Ovary (tissue), 9 donors: ENCODE results near the gene LIN9. TPM values are rescaled to one million over a fixed set of nuclear protein-coding genes. Genes with fewer than 3 reads are reported as not detected.

ENCODE experiments used
- DNase-seq, 5 donors: peaks; one replicate each; pipeline ENCODE4 v3.0.0-alpha.2; 2019 to 2020
- H3K27ac ChIP-seq, 2 donors: fragments of 200-600 bp; one replicate each; pipeline versions ENCODE4 v1.5.1 to v1.8.0; 2019 to 2022
- H3K27me3 ChIP-seq: fragments of 200-600 bp; one replicate; pipeline ENCODE4 v1.8.0; 2022
- H3K36me3 ChIP-seq: fragments of 200-600 bp; sonication (generic); one replicate; pipeline ENCODE4 v1.5.1; 2019
- H3K4me1 ChIP-seq: one replicate; pipeline ENCODE4 v1.8.1; 2013; ENCODE audit warnings: mild to moderate bottlenecking, moderate library complexity; ENCODE audit not compliant: insufficient read depth
- H3K4me3 ChIP-seq: fragments of 200-600 bp; sonication (generic); one replicate; pipeline ENCODE4 v1.5.1; 2017
- H3K9me3 ChIP-seq, 2 donors: fragments of 200-600 bp in 1 of 2; sonication (generic) in 1 of 2; one replicate each; pipeline versions ENCODE4 v1.5.1 to v1.8.1; 2013 to 2019; ENCODE audit warnings: mild to moderate bottlenecking in 1 of 2, moderate library complexity in 1 of 2
- EP300 ChIP-seq: sonication (generic); formaldehyde crosslinking; IDR thresholded peaks from one replicate; pipeline ENCODE4 v1.6.1; 2017; ENCODE audit warnings: antibody characterized with exemption
- POLR2A ChIP-seq: fragments of 450-650 bp; IDR thresholded peaks from one replicate; pipeline ENCODE4 v1.6.1; 2017; ENCODE audit warnings: antibody characterized with exemption, mild to moderate bottlenecking, moderate library complexity
- WGBS, 3 donors: extraction: QIAGEN DNeasy Blood & Tissue Kit in 1 of 3; methylation state at CpG; one replicate each; pipeline versions ENCODE4 v1.1.5 to v1.1.7; 2013 to 2017; 5-methylcytosine and 5-hydroxymethylcytosine counted together
- intact Hi-C, 4 donors: fragments of 100-400 bp; cut with DNase I; formaldehyde crosslinking; loops; one replicate each; pipeline versions ENCODE4 v1.11.0 to v1.15.1; 2022 to 2023
- polyA plus RNA-seq, 2 donors: library from polyadenylated mRNA; stranded (reverse); fragments of 200-250 nt in 1 of 2; fragments of 350-450 nt in 1 of 2; fragmentation: Illumina TruSeq in 1 of 2; extraction: RNeasy Lipid Tissue Mini Kit (QIAGEN cat#74804) in 1 of 2; gene quantifications; one replicate each; pipeline ENCODE4 v1.2.3, GENCODE V29; 2013 to 2014
- total RNA-seq, 7 donors: library from RNA; depleted of rRNA in 2 of 7; stranded (reverse); fragments of >200 nt in 2 of 7; fragmentation: NEBNext Ultra II Directional in 3 of 7; extraction: Animal tissue kit (Norgen Biotek cat#: 25700) in 3 of 7; gene quantifications; one replicate each; pipeline versions ENCODE4 v1.1.0 to v1.2.4, GENCODE V29; 2016 to 2023
- TF ChIP-seq, protein P1 (sequence below), 3 donors: fragments of 450-650 bp in 2 of 3; fragments of 200-600 bp in 1 of 3; IDR thresholded peaks; one replicate each; pipeline versions ENCODE4 v1.5.1 to v1.8.0; 2016 to 2022; ENCODE audit warnings: antibody characterized with exemption in 3 of 3, mild to moderate bottlenecking in 1 of 3
- donor health status: DM: no; HTN: no; CAD: no; lungs with moderate emphysema.
- donor health status: DM: no; HTN: no; CAD: no.
- donor health status: Bipolar disorder and iron deficiency.
- donor health status: DM: yes; HTN: yes; CAD: no.
- donor health status: DM: no; HTN: no; CAD: no.
- donor health status: DM: yes; HTN: yes; CAD: no.

LIN9 gene
- total and polyA plus RNA-seq, 9 donors = 3.1 to 8.6 (median 4.3) TPM

DNA sequence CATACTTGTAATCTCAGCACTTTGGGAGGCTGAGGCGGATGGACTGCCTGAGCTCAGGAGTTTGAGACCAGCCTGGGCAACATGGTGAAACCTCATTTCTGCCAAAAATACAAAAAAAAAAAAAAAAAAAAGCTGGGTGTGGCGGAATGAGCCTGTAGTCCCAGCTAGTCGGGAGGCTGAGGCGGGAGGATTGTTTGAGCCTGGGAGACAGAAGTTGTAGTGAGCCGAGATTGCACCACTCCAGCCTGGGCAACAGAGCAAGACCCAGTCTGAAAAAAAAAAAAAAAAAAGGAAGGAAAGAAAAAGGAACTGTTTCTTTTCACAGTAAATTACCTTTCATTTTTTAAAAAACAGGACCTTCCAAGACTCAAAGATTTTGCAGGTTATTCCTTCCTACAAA, 29.5 kb downstream of the LIN9 start:
- no peak for DNase-seq
- Histone ChIP-seq H3K4me3 (no peak overlapping the region), H3K36me3 (no peaks in the 10 kb centered on the region), H3K27ac (no peak overlapping the region), H3K4me1 (no peaks in the 10 kb centered on the region), H3K9me3 (no peaks in the 10 kb centered on the region), H3K27me3 (no peaks in the 10 kb centered on the region)
- TF ChIP-seq POLR2A = no peak
- TF ChIP-seq, protein P1, sequence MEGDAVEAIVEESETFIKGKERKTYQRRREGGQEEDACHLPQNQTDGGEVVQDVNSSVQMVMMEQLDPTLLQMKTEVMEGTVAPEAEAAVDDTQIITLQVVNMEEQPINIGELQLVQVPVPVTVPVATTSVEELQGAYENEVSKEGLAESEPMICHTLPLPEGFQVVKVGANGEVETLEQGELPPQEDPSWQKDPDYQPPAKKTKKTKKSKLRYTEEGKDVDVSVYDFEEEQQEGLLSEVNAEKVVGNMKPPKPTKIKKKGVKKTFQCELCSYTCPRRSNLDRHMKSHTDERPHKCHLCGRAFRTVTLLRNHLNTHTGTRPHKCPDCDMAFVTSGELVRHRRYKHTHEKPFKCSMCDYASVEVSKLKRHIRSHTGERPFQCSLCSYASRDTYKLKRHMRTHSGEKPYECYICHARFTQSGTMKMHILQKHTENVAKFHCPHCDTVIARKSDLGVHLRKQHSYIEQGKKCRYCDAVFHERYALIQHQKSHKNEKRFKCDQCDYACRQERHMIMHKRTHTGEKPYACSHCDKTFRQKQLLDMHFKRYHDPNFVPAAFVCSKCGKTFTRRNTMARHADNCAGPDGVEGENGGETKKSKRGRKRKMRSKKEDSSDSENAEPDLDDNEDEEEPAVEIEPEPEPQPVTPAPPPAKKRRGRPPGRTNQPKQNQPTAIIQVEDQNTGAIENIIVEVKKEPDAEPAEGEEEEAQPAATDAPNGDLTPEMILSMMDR (IDR thresholded peaks at IDR 0.05) = no peak
- no peak for TF ChIP-seq EP300
- intact Hi-C loops = no loop called here
- WGBS, 3 donors = 92 to 95% (median 93%) methylated on average over 5 of the region's 5 CpGs

DNA sequence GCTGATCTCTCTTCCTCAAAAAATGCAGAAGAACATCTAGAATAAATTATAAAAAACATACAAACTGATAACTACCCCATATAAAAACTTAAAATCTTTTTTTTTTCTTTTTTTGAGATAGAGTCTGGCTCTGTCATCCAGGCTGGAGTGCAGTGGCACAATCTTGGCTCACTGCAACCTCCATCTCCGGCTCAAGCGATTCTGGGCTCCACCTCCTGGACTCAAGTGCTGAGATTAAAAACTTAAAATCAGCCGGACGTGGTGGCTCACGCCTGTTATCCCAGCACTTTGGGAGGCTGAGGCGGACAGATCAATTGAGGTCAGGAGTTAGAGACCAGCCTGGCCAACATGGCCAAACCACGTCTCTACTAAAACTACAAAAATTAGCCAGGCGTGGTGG, 31.1 kb downstream of the LIN9 start:
- 95 to 97% (median 96%) methylated on average over 8 of the region's 8 CpGs for WGBS, 3 donors
- TF ChIP-seq POLR2A (no peak), EP300 (no peak)
- TF ChIP-seq, protein P1 (IDR thresholded peaks at IDR 0.05) = no peak
- Histone ChIP-seq H3K36me3 (no peaks in the 10 kb centered on the region), H3K27me3 (no peaks in the 10 kb centered on the region), H3K4me3 (no peak overlapping the region), H3K9me3 (no peaks in the 10 kb centered on the region), H3K27ac (no peak overlapping the region), H3K4me1 (no peaks in the 10 kb centered on the region)
- intact Hi-C loops = no loop called here
- DNase-seq = no peak

DNA sequence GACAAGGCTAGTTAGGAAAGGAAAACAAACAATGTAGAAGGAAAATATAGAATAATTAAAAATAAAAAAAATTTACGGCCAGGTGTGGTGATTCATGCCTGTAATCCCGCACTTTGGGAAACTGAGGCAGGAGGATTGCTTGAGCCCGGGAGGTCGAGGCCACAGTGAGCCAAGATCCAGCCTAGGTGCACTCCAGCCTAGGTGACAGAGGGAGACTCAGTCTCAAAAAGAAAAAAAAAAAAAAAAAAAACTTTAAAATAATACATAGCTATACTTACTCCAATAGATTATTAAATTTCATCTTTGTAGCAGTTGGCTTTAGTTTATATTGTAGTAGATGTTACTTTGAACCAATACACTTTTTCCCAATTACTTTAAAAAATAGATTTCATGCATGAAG, 32.0 kb downstream of the LIN9 start:
- TF ChIP-seq EP300 (no peak), POLR2A (no peak)
- TF ChIP-seq, protein P1 (IDR thresholded peaks at IDR 0.05) = no peak
- no peaks in the 10 kb centered on the region for H3K4me1 ChIP-seq
- intact Hi-C loops = no loop called here
- H3K4me3 ChIP-seq = no peak overlapping the region
- H3K27me3 ChIP-seq = no peaks in the 10 kb centered on the region
- DNase-seq = no peak
- no peaks in the 10 kb centered on the region for H3K9me3 ChIP-seq
- H3K27ac ChIP-seq = no peak overlapping the region
- WGBS, 3 donors = 97 to 99% (median 98%) methylated on average over 4 of the region's 4 CpGs
- H3K36me3 ChIP-seq = no peaks in the 10 kb centered on the region

DNA sequence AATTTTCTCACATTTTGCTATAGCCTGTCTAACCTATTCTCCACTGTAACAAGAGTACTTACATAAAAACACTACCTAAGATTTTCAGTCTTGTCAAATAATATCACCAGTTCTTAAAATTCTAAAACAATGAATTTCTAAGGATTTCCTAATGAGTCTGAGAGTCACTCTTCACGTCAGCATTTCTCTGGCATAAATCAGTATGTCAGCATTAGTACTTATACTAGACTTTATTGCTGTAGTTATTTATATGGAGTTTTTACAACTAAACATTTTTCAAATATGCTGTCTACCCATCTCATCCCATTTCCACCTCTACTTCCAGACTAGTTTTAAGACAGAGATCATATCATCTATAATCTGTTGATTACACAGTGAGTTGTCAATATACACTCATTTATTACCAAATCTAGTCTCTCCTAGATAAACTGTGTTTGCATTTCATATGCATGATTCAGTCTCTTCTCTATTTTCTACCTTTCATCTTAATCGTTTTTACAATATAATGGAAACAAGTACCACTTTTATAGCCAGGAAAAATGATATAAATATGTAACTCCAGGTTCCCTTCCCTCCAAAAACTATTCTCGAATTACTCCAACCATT, 32.8 kb downstream of the LIN9 start:
- 74 to 82% (median 78%) methylated on average over 3 of the region's 3 CpGs for WGBS, 3 donors
- TF ChIP-seq, protein P1 (IDR thresholded peaks at IDR 0.05) = no peak
- TF ChIP-seq POLR2A = no peak
- no peak for TF ChIP-seq EP300
- intact Hi-C loops = no loop called here

More for the DNA sequence above, 32.8 kb downstream of the LIN9 start:
- Histone ChIP-seq H3K9me3 (no peaks in the 10 kb centered on the region), H3K27me3 (no peaks in the 10 kb centered on the region), H3K4me3 (no peak overlapping the region), H3K27ac (no peak overlapping the region), H3K36me3 (no peaks in the 10 kb centered on the region), H3K4me1 (no peaks in the 10 kb centered on the region)
- DNase-seq = no peak
